ENCODE results near the gene STXBP4. TPM values are rescaled to one million over a fixed set of nuclear protein-coding genes. Genes with fewer than 3 reads are reported as not detected.

STXBP4 gene
- total RNA-seq, 1 donor from 2014 or later: 4.9 TPM

- intact Hi-C loops (cut with DNase I): no loop called here
- H3K27ac ChIP-seq: no peak overlapping the region
- no peak for TF ChIP-seq CTCF (IDR thresholded peaks at IDR 0.05)
- no peak overlapping the region for H3K4me3 ChIP-seq
- H3K36me3 ChIP-seq: no peaks in the 10 kb centered on the region
- H3K9me3 ChIP-seq: peaks cover 7 to 10% of the 10 kb centered on the region in 2 donors
- H3K4me1 ChIP-seq: peaks cover 0 to 3% of the 10 kb centered on the region in 2 donors
- DNase-seq (ENCODE audit: low spot score in 2 of 2): no peak
- H3K27me3 ChIP-seq: no peaks in the 10 kb centered on the region
Measured at GRCh38 chr17:54977744-54978143, 9.2 kb downstream of the STXBP4 start.

- no peak for TF ChIP-seq CTCF (IDR thresholded peaks at IDR 0.05)
- Histone ChIP-seq H3K36me3 (no peaks in the 10 kb centered on the region), H3K27ac (no peak overlapping the region), H3K4me3 (no peak overlapping the region), H3K4me1 (peaks cover 0 to 14% of the 10 kb centered on the region in 2 donors), H3K27me3 (no peaks in the 10 kb centered on the region), H3K9me3 (peaks cover 7 to 10% of the 10 kb centered on the region in 2 donors)
- no peak for DNase-seq (ENCODE audit: low spot score in 2 of 2)
- intact Hi-C loops (cut with DNase I): no loop called here
Measured at GRCh38 chr17:54979657-54980056, 11.1 kb downstream of the STXBP4 start.

- intact Hi-C loops (cut with DNase I): no loop called here
Measured at GRCh38 chr17:54980375-54980774, 11.8 kb downstream of the STXBP4 start.

GRCh38 chr17:54982399-54982798 is 13.8 kb downstream of the STXBP4 start:
- Histone ChIP-seq H3K36me3 (no peaks in the 10 kb centered on the region), H3K9me3 (peaks cover 7 to 10% of the 10 kb centered on the region in 2 donors), H3K27me3 (no peaks in the 10 kb centered on the region), H3K4me1 (peaks cover 0 to 14% of the 10 kb centered on the region in 2 donors), H3K27ac (peak overlapping the region; percentile 62 to 69), H3K4me3 (no peak overlapping the region)
- peak in 1 of 2 donors; percentile 78 for DNase-seq (ENCODE audit: low spot score in 2 of 2)
- no peak for TF ChIP-seq CTCF (IDR thresholded peaks at IDR 0.05)
- intact Hi-C loops (cut with DNase I): no loop called here

More at GRCh38 chr17:54980375-54980774, 11.8 kb downstream of the STXBP4 start:
- H3K9me3 ChIP-seq: peaks cover 7 to 10% of the 10 kb centered on the region in 2 donors
- no peak overlapping the region for H3K4me3 ChIP-seq
- no peak for TF ChIP-seq CTCF (IDR thresholded peaks at IDR 0.05)
- H3K27ac ChIP-seq: no peak overlapping the region
- H3K4me1 ChIP-seq: peaks cover 0 to 14% of the 10 kb centered on the region in 2 donors
- DNase-seq (ENCODE audit: low spot score in 2 of 2): no peak
- no peaks in the 10 kb centered on the region for H3K27me3 ChIP-seq
- H3K36me3 ChIP-seq: no peaks in the 10 kb centered on the region

GRCh38 chr17:54983260-54983659 is 14.7 kb downstream of the STXBP4 start:
- intact Hi-C loops (cut with DNase I): no loop called here
- no peak for DNase-seq (ENCODE audit: low spot score in 2 of 2)
- Histone ChIP-seq H3K9me3 (peaks cover 7 to 10% of the 10 kb centered on the region in 2 donors), H3K27ac (peak overlapping the region; percentile 62 to 69), H3K4me3 (no peak overlapping the region), H3K36me3 (no peaks in the 10 kb centered on the region), H3K4me1 (peaks cover 0 to 14% of the 10 kb centered on the region in 2 donors), H3K27me3 (no peaks in the 10 kb centered on the region)
- TF ChIP-seq CTCF (IDR thresholded peaks at IDR 0.05): no peak

GRCh38 chr17:54985476-54985875 is 16.9 kb downstream of the STXBP4 start:
- TF ChIP-seq CTCF (IDR thresholded peaks at IDR 0.05): no peak
- H3K9me3 ChIP-seq: peaks cover 4 to 5% of the 10 kb centered on the region in 2 donors
- H3K27ac ChIP-seq: no peak overlapping the region
- H3K27me3 ChIP-seq: no peaks in the 10 kb centered on the region
- no peak for DNase-seq (ENCODE audit: low spot score in 2 of 2)
- no peak overlapping the region for H3K4me3 ChIP-seq
- H3K4me1 ChIP-seq: peaks cover 0 to 14% of the 10 kb centered on the region in 2 donors
- no peaks in the 10 kb centered on the region for H3K36me3 ChIP-seq
- intact Hi-C loops (cut with DNase I): no loop called here

Measured in ascending aorta (tissue), 2 donors.